ENCODE measurements around the gene JMJD7.

Gene JMJD7

GRCh38 chr15:41801850-41802455 lies 25.9 kb upstream of the JMJD7 start:
- DNase-seq = no peak

GRCh38 chr15:41804361-41804760 lies 23.5 kb upstream of the JMJD7 start:
- no peak for DNase-seq

GRCh38 chr15:41804916-41805666 lies 22.8 kb upstream of the JMJD7 start:
- no peak for DNase-seq

- no peak for DNase-seq
Measured at GRCh38 chr15:41805711-41806110, 22.2 kb upstream of the JMJD7 start.

GRCh38 chr15:41806291-41807181 lies 21.4 kb upstream of the JMJD7 start:
- peak; percentile 5 for DNase-seq

- no peak for DNase-seq
Measured at GRCh38 chr15:41809121-41809520, 18.8 kb upstream of the JMJD7 start.

- no peak for DNase-seq
Measured at GRCh38 chr15:41809526-41810220, 18.2 kb upstream of the JMJD7 start.

- DNase-seq = no peak
Measured at GRCh38 chr15:41810651-41811431, 17.1 kb upstream of the JMJD7 start.

- peak; percentile 40 for DNase-seq
Measured at GRCh38 chr15:41811432-41812195, 16.3 kb upstream of the JMJD7 start.

- no peak for DNase-seq
Measured at GRCh38 chr15:41812820-41813375, 15.0 kb upstream of the JMJD7 start.

- DNase-seq = no peak
Measured at GRCh38 chr15:41813426-41813825, 14.5 kb upstream of the JMJD7 start.

- DNase-seq = no peak
Measured at GRCh38 chr15:41814534-41814933, 13.4 kb upstream of the JMJD7 start.

GRCh38 chr15:41816788-41817187 lies 11.1 kb upstream of the JMJD7 start:
- no peak for DNase-seq

- DNase-seq = no peak
Measured at GRCh38 chr15:41817327-41817726, 10.6 kb upstream of the JMJD7 start.

- DNase-seq = no peak
Measured at GRCh38 chr15:41817781-41818180, 10.1 kb upstream of the JMJD7 start.

GRCh38 chr15:41819455-41820050 lies 8.3 kb upstream of the JMJD7 start:
- DNase-seq = no peak

- no peak for DNase-seq
Measured at GRCh38 chr15:41820791-41821423, 7.0 kb upstream of the JMJD7 start.

- no peak for DNase-seq
Measured at GRCh38 chr15:41821831-41822230, 6.1 kb upstream of the JMJD7 start.

GRCh38 chr15:41822471-41822870 lies 5.4 kb upstream of the JMJD7 start:
- no peak for DNase-seq

GRCh38 chr15:41822957-41823356 lies 4.9 kb upstream of the JMJD7 start:
- DNase-seq = no peak

Measured in NCI-H510A treated with DMSO at 0.1 percent for 48 hours (cell line).